GM19099 (cell line): ENCODE results near the gene NAV3.

ENCODE experiments used
- POLR2A ChIP-seq: IDR thresholded peaks from 3 replicates; pipeline ENCODE4 v1.6.1; 2011; ENCODE audit warnings: low read depth; ENCODE audit not compliant: insufficient read length; ENCODE audit errors: extremely low read depth

The NAV3 gene

DNA sequence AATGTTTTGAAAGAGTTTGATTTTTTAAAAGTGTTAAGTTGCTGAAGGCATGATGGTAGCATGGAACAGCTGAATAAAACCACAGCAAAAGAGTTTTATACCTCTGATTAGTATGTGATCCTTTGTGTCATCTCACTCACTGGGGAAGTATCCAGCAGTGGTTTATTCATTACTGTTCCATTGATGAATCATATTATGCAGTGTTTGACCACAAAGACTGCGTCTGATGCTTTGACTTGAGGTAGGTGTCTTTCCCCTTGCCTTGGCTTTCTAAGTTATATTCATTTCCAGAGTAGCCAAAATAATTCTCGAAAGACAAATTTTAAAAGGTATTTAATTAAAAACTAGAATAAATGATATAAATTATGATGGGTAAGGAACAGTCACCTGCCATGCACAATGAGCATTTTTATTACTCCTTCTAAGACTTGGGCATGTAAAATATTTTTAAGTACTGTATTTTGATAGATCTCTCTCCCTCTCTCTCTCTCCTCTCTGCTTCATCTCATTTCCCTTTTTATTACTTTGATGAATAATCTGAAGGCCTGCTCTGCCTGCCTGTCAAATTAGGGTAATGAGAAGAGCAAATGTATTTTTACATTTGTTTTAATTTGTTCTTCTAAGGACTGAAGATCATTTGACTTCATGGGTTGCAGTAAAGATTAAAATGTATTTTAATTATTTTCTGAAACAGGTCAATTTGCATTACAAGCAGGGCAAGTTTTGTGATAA is 164.9 kb downstream of the NAV3 start:
- no peak for TF ChIP-seq POLR2A

DNA sequence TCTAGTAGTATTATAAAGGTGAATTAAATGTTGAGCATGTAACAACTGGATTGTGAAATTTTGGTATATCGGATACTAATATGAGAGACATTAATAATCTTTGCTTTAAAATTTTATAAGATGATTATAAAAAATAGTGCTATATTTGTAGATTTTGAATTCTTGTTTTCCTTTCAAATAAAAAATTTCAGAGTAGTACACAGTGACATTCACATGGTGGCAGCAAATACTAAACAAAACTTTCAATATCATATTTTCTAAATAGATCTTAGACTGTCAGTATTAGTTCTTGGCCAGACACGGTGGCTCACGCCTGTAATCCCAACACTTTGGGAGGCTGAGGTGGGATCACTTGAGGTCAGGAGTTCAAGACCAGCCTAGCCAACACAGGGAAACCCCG is 166.0 kb downstream of the NAV3 start:
- TF ChIP-seq POLR2A, result no peak

DNA sequence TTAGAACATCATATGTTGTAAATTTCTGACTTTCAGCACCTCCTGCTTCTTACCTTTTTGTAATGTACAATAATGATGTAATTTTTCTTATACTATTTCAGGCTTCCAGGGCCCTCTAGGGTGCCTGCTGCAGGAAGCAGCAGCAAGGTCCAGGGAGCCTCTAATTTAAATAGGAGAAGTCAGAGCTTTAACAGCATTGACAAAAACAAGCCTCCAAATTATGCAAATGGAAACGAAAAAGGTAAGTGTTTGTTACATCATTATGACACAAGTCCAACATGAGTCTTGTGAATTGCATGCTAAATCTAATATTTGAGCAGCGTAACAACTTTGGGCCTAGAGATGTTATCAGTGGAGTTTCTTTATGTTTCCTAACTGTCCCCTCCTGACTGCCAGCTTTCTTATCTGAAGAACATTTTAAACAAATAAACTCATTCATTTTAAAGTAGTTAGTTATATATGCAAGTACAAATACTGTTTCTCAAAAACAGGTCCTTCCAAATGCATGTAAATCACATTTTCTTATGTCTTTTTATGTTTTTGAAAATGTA is 167.6 kb downstream of the NAV3 start:
- no peak for TF ChIP-seq POLR2A

DNA sequence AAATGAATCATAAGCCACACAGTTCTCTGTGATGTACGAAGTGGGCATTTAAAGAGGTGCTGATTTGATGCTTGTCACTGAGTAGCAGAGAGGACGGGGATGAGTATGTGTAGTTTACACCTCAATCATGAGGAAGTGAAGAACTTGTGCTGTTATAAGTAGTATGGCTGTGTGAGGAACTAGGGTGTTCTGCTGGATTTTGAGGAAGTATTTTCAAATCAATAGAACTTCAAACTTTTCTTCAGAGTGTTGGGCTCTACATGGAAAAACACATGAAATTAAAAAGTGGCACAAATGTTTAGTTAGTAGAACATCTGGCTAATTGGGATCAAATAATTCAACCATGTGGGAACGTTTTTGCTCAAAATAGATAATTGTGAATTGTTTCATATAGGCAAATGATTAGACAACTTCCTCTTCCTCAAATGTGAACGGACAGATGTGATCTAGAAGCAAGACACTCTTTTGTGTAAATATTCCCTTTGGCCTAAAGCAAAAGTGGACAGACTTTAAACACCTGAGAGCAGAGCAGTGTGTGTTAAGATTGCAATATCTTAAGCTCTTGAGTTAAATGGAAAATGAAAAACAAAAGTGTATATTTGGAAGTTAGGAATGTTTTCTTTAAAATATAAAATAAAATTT is 168.5 kb downstream of the NAV3 start:
- no peak for TF ChIP-seq POLR2A

DNA sequence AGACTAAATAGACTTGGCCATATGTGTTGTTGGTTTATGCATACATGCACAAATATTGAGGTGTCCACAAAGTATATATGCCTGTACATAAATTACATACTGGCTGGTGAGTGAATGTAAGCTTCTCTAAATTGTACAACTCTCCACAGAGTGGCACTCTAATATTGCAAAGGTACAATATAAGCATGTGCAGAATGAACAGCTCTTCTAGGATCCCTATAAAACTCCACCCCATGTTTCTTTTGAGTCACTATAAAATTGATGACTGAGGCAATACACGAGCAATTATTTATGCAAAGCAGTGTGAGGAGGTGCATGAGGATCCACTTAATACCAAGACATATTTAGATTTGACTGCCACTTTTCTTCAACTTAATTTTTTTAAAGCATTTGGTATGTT is 172.2 kb downstream of the NAV3 start:
- no peak for TF ChIP-seq POLR2A

DNA sequence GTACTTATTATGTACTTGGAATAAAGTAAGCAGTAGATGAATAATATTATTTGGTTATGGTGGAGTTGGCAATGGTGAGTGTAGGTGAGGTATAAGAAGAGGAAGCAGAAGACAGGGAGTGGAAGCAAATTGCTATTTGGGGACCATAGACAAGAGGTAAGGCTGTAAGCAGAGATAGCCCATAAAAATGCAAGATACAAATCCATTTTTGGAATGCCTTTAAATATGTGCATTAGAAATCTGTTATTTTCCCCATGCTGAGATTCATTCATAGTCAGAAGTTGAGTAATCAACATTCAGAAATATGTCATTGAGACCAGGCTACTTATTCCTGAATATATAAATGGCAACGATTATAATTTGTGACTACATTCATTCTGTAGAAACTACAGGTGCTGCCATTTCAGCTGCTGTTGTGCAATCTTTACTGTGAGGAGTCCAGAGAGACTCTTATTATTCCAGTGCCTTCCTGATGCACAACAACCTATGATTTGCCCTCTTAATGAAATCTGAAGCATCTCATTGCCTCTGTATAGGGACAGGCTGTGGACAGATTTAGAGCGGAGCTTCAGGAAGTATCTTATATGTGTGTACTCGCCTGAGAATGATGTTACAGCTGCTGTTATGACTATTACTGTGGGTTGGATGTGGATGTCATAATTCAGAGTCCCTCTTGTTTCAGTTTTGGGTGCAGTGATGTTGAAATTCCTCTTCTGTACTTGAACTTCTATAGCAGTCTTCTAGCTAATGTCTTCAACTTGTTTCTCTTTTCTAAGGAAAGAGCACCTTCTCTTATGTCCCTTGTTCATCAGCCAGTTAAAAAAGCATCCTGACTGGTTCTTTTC is 173.8 kb downstream of the NAV3 start:
- TF ChIP-seq POLR2A, result no peak

DNA sequence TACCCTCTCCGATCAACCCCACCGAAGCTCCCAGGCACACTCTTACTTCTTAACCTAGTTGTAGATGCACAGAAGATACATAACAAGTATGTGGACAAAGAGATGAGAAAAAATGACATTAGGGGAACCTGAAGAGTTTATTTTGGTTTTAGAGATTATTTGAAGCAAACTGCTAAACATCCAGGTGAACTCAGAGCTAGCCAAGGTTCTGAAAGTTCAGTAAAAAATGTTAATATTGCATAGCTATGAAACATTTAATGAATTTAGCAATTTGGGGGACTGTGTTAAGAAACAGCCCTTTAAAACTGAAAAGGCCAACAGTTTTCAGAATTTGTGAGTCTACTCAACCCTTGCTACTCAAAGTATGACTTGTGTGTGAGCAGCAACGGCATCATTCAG is 174.4 kb downstream of the NAV3 start:
- no peak for TF ChIP-seq POLR2A

DNA sequence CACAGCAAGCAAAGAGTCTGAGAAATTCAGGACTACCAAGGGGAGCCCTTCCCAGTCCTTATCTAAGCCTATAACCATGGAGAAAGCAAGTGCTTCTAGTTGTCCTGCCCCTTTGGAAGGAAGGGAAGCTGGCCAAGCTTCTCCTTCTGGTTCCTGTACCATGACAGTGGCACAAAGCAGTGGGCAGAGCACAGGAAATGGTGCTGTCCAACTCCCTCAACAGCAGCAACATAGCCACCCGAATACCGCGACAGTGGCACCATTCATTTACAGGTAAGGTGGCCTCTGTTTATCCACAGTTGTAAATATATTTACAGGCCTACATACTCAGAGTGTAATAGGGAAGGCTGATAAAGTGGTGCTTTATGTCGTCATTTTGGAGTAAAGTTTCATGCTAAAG is 176.5 kb downstream of the NAV3 start:
- TF ChIP-seq POLR2A, result no peak

DNA sequence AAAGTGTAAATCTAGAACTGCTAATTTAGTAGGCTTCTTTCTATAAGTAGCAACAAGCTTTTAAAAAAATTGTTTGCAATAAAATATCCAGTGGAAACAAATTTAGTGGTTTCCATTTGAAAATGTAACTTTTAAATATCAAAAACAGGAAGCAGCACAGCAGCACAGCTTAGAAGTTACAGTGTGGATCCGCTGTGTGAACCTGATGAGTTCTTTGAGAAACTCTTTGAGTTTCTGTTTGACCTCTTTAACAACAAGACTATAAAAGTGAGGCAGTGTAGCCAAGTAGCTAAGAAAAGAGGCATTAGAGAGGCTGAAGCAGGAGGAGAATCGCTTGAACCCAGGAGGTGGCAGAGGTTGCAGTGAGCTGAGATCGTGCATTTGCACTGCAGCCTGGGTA is 178.3 kb downstream of the NAV3 start:
- TF ChIP-seq POLR2A, result no peak

DNA sequence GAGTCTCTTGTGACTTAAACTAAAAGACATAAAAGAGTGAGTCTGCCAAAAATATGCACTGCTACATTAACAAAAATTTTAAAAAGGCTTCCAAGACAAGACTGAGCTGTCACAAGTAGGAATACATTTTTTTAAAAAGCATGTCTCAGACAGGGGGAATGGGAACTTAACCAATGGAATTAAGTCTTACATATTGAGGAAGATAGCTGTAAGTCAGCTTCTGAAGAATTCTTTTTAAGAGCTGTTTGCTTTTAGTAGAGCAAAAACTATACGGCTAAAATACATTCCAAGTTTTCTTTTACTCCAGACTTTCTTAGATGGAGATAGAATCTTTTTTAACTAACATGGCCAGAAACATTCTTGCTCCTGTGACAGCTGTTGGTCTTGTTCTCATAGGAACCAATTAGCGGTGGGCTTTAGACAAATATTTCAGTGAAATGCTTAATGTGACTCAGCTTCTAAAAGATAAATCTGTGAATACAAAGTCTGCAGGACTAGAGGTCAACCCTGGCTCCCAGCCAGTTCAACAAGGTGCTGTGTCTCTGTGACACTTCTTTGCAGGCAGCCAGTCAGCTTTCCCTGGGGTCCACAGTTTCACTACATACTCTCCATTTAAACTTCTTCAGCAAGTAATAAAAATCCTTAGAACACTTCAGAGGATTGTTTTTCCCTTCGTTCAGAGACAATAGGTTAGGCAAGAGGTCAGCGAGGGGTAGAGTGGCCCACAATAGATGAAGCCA is 187.6 kb downstream of the NAV3 start:
- TF ChIP-seq POLR2A, result no peak

DNA sequence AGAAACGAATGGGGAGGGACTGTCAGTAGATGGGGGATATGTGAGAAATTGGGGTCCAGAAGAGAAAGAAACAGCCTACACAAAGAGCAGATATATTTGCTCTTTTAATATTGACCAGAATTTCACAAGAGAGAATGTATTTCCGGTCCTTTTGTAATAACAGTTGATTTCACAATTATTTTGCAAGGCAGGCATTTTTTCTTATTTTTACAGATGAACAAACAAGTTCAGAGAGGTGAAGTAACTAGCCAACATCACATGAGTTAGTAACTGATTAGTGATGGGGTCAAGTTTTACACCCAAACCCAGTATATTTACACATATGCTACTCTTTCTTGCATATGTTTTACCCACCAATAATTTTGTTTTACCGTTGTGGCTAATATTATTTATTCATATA is 188.2 kb downstream of the NAV3 start:
- TF ChIP-seq POLR2A, result no peak

DNA sequence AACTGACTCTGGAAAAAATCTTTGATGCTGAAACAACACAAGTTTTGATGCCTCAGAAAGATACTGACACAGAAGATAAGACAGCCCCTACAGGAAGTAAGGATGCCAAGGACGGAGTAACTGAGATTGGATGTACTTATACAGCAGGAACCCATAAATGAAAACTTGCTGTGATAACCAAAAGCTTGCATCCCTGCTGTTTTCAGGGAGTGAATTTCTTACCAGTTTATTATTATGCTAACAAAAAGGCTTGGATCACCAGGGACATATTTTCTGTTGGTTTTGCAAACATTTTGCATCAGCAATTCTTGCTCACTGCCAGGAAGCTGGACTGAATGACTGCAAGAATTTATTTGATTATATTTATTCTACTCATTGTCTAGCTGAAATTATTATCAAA is 197.7 kb downstream of the NAV3 start:
- no peak for TF ChIP-seq POLR2A

DNA sequence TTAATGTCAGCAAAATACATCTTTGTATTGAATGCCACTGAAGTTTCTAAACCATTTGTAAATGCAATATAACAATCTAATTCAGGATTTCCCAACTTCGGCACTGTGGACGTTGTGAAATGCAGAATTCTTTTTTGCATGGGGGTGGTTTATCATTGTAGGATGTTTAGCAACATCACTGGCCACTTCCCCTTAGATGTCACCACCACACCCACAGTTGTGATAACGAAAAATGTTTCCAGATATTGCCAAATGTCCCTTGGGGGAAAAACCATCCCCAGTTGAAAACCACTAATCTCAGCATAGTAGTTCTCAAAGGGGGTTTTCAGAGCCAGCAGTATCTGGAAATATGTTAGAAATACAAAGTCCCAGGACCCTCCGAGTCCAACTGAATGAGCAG is 203.3 kb downstream of the NAV3 start:
- TF ChIP-seq POLR2A, result no peak

DNA sequence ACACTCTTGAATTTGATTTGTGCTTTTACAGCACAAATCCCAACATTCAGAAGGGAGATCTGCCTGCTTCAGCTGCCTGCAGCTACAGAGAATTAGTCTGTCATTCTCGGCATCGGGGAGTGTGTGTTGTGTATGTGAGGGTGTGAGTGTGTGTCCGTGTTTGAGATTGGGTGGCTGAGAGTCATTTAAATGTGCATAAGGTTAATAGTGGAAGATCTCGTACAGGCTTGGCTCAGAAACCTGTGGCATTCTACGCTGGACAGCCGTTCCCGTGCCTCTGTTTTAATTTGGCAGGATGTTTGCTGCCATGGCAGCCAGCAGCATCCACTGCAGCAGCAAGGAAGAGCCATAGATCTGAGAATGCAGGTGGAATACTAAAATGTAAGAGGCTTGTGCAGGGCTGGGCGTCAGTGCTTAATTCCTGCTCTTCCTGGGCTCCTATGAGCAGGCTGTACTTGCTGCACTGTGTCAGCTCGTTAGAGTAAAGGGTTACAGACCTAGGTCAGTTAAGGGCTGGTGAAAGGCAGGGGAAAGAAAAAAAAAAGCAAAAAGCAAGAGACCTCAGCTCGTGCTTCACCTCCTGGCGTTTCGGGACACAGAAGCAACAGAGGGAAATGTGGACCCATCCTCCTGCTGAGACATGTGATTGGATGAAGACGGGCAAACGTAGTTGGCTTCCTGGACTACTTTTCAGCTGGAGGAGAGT is 205.4 kb downstream of the NAV3 start:
- TF ChIP-seq POLR2A, result no peak

DNA sequence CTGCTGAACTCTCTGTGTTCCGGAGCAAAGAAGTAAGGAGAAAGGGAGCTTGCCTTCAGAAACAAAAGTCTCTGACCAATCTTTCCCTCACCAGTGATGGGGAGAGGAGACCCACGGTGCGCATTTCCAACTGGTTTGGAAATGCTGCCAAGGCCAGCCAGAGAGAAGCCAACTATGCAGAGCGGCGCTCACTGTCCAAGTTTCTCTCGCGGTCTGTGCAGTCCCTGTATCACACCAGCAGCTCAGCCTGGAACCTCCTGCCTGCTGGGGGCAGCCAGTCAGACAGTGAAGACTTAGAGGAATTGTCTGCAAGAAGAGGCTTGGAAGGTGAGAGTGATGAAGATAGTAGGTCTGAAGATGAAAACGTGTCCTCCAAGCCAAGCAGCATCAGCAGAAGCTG is 206.2 kb downstream of the NAV3 start:
- TF ChIP-seq POLR2A, result no peak

DNA sequence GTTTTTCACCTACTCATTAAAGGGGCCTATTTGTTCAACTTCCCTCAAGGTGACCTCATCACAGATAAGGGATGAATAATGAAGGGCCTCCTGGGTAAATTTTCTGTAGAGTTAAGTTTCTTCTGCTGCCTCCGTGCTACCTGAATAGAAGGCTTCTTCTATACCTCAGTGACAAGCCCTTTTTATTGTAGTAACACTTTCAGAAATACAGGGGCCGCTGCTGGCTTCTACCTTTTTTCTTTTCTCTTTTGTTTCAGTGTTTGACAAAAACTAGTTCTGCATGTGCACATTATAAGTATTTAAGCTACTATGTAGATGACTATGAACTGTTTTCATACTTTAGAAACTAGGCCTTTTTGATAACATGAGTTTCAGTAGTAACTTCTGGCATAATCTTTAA is 207.0 kb downstream of the NAV3 start:
- TF ChIP-seq POLR2A, result no peak
